K562 (cell line): ENCODE measurements around the gene TM4SF5.

Source experiments
- ATF4 ChIP-seq: fragments of 450-650 bp; formaldehyde crosslinking; IDR thresholded peaks from 2 replicates; pipeline ENCODE4 v1.4.0; 2022; ENCODE audit warnings: mild to moderate bottlenecking, moderate library complexity
- CHD4 ChIP-seq: fragments of 200-600 bp; sonication (generic); IDR thresholded peaks from 3 replicates; pipeline ENCODE4 v1.6.1; 2012; ENCODE audit warnings: low read depth, mild to moderate bottlenecking, mixed read lengths, low read length, inconsistent platforms; ENCODE audit not compliant: insufficient read depth, insufficient replicate concordance, poor library complexity, severe bottlenecking
- SIX5 ChIP-seq, 2 experiments: IDR thresholded peaks; 2 replicates each; pipeline ENCODE4 v1.6.1; 2011; ENCODE audit warnings: low read length in 2 of 2, borderline replicate concordance in 1 of 2, low read depth in 1 of 2, mild to moderate bottlenecking in 1 of 2, moderate library complexity in 1 of 2; ENCODE audit not compliant: insufficient read depth in 1 of 2
- ZNF584 ChIP-seq: fragments of 200-800 bp; sonication (Bioruptor generic); IDR thresholded peaks from 2 replicates; pipeline ENCODE4 v1.6.1; 2016; ENCODE audit warnings: low read depth, mild to moderate bottlenecking, missing genetic modification characterization, missing compliant biosample characterization

GRCh38 chr17:4759776-4760236 is 11.9 kb upstream of the TM4SF5 start:
- TF ChIP-seq ATF4 (CRISPR knock-in tag) (no peak), SIX5 (IDR thresholded peaks at IDR 0.05; ENCODE audit: borderline replicate concordance in 1 of 2, insufficient read depth in 1 of 2, low read depth in 1 of 2, low read length in 2 of 2) (no peak), ZNF584 (CRISPR knock-in tag) (no peak), CHD4 (no peak)
